Measurements from ENCODE around the gene SPSB1.

GRCh38 chr1:9401080-9401453, 108.4 kb downstream of the SPSB1 start:
- TF ChIP-seq CTCF (conservative IDR thresholded peaks at IDR 0.05 in 1 of 2, IDR thresholded peaks at IDR 0.05 in 1 of 2; ENCODE audit: extremely low read depth in 1 of 2, insufficient read depth in 1 of 2, low read depth in 1 of 2, low read length in 2 of 2) (no peak), EZH2 (IDR thresholded peaks at IDR 0.05; ENCODE audit: borderline replicate concordance, low read length) (no peak)

Measured in mammary epithelial cell (primary cell).